VCaP (cell line): ENCODE data around the gene RSU1.

Source experiments
- H3K27ac ChIP-seq: fragments of 450-650 bp; 2 replicates; pipeline ENCODE4 v1.5.1; 2017
- TF ChIP-seq, protein P1 (sequence below): fragments of 450-650 bp; conservative IDR thresholded peaks from 2 replicates; pipeline ENCODE4 v1.5.1; 2017; ENCODE audit warnings: mild to moderate bottlenecking, moderate library complexity

Gene RSU1

GRCh38 chr10:16854623-16855022 is 37.4 kb upstream of the RSU1 start:
- no peak overlapping the region for H3K27ac ChIP-seq
- TF ChIP-seq, protein P1, sequence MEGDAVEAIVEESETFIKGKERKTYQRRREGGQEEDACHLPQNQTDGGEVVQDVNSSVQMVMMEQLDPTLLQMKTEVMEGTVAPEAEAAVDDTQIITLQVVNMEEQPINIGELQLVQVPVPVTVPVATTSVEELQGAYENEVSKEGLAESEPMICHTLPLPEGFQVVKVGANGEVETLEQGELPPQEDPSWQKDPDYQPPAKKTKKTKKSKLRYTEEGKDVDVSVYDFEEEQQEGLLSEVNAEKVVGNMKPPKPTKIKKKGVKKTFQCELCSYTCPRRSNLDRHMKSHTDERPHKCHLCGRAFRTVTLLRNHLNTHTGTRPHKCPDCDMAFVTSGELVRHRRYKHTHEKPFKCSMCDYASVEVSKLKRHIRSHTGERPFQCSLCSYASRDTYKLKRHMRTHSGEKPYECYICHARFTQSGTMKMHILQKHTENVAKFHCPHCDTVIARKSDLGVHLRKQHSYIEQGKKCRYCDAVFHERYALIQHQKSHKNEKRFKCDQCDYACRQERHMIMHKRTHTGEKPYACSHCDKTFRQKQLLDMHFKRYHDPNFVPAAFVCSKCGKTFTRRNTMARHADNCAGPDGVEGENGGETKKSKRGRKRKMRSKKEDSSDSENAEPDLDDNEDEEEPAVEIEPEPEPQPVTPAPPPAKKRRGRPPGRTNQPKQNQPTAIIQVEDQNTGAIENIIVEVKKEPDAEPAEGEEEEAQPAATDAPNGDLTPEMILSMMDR, result no peak

DNA sequence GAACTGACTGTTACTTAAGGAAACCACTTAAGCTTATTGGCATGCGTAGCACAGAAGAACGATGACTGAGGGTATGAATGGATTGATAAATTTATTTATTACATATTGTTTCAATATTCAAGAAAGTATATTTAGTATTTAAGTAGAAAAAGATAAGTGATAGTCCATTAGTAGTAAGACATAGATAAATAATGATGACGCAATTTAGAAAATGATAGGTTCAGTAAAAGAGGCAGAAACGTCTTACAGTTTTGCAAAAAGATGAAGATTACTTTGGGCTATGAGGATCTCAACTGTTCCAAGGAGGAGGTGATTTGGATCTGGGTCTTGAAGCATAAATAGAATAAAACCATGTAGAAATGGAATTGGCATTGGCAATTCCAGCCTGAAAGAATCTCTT is 36.6 kb upstream of the RSU1 start:
- TF ChIP-seq, protein P1, result no peak
- H3K27ac ChIP-seq, result no peak overlapping the region

GRCh38 chr10:16853201-16853600 is 36.0 kb upstream of the RSU1 start:
- TF ChIP-seq, protein P1, result 0 out of 2 replicates have a peak, but pooled peaks have one; percentile 9
- no peak overlapping the region for H3K27ac ChIP-seq

DNA sequence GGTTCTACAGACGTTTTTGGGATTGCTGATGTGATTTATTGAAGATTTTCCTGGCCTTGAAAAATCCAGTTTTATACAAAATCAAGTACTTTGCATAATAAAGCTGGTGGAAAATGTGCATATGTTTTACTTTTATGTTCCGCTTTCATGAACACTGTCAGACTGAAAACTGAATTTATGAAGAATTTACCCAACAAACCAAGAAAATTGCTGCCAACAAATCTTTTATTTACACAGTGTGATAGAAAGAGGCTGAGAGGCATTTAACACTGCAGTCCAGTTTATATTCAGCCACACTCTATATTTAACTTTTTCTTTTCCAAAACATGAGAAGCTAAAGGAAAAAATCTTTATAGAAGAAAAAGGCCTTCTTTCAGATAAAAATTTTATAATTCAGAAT is 35.4 kb upstream of the RSU1 start:
- no peak overlapping the region for H3K27ac ChIP-seq
- TF ChIP-seq, protein P1, result no peak

- TF ChIP-seq, protein P1, result no peak
Observed at GRCh38 chr10:16848562-16849154, 31.4 kb upstream of the RSU1 start.

GRCh38 chr10:16847644-16848043 is 30.4 kb upstream of the RSU1 start:
- H3K27ac ChIP-seq, result no peak overlapping the region
- TF ChIP-seq, protein P1, result no peak

More at GRCh38 chr10:16848562-16849154, 31.4 kb upstream of the RSU1 start:
- no peak overlapping the region for H3K27ac ChIP-seq

GRCh38 chr10:16845248-16845647 is 28.0 kb upstream of the RSU1 start:
- no peak overlapping the region for H3K27ac ChIP-seq
- TF ChIP-seq, protein P1, result no peak
